ENCODE measurements around the gene CBFB.

Gene CBFB

DNA sequence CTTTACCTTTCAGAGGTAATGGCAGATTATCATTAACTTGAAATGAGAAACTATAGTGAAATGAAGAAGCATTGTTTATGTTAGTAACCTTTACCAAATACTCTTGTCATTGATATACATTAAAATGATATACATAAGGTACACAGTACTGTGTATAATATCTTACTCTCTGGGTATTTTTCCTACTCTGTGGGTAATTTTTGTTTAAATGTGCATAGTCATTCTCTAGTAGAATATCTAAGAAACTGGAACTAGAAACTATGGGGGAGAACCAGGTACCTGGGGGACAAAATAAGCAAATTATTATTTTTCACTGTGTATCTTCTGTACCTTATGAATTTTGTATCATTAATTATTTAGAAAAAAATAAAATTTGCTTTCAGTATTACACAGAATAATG lies 60.2 kb downstream of the CBFB start:
- Histone ChIP-seq H4K20me1 (ENCODE audit: insufficient read depth) (no peaks in the 10 kb centered on the region), H3K27me3 (ENCODE audit: insufficient read depth, low read depth) (no peaks in the 10 kb centered on the region), H3K79me2 (ENCODE audit: insufficient read depth, low read depth) (no peaks in the 10 kb centered on the region), H3K27ac (no peak overlapping the region), H3K36me3 (ENCODE audit: insufficient read depth) (no peaks in the 10 kb centered on the region), H3K4me2 (no peak overlapping the region), H2AFZ (ENCODE audit: low read depth) (no peak overlapping the region), H3K4me1 (ENCODE audit: low read depth, poor library complexity, severe bottlenecking) (peaks cover 13% of the 10 kb centered on the region), H3K4me3 (IDR thresholded peaks at IDR 0.05; ENCODE audit: insufficient read depth, low read depth, low read length) (no peak overlapping the region), H3K9ac (no peak overlapping the region)
- TF ChIP-seq, protein P1, sequence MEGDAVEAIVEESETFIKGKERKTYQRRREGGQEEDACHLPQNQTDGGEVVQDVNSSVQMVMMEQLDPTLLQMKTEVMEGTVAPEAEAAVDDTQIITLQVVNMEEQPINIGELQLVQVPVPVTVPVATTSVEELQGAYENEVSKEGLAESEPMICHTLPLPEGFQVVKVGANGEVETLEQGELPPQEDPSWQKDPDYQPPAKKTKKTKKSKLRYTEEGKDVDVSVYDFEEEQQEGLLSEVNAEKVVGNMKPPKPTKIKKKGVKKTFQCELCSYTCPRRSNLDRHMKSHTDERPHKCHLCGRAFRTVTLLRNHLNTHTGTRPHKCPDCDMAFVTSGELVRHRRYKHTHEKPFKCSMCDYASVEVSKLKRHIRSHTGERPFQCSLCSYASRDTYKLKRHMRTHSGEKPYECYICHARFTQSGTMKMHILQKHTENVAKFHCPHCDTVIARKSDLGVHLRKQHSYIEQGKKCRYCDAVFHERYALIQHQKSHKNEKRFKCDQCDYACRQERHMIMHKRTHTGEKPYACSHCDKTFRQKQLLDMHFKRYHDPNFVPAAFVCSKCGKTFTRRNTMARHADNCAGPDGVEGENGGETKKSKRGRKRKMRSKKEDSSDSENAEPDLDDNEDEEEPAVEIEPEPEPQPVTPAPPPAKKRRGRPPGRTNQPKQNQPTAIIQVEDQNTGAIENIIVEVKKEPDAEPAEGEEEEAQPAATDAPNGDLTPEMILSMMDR (conservative IDR thresholded peaks at IDR 0.05; ENCODE audit: low read depth, low read length) = no peak

DNA sequence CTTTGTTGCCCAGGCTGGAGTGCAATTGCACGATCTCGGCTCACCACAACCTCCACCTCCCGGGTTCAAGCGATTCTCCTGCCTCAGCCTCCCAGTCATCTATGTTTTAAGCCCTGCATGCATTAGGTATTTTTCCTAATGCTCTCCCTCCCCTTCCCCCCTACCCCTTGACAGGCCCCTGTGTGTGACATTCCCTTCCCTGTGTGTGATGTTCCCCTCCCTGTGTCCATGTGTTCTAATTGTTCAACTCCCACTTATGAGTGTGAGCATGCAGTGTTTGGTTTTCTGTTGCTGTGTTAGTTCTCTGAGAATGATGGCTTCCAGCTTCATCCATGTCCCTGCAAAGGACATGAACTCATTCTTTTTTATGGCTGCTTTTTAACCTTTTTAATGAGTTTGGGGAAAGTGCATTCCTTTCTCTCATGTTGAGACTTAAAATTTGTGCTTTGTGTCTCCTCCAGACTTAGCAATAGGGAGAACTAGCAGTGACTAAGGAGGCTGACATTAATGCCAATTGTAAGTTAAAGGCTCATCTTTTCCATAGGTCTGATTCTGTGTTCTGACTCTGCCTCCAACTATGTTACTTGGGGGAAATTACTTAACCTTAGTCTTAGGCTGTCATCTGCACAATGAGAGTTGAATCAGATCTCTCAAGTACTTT lies 63.1 kb downstream of the CBFB start:
- H4K20me1 ChIP-seq (ENCODE audit: insufficient read depth) = no peaks in the 10 kb centered on the region

DNA sequence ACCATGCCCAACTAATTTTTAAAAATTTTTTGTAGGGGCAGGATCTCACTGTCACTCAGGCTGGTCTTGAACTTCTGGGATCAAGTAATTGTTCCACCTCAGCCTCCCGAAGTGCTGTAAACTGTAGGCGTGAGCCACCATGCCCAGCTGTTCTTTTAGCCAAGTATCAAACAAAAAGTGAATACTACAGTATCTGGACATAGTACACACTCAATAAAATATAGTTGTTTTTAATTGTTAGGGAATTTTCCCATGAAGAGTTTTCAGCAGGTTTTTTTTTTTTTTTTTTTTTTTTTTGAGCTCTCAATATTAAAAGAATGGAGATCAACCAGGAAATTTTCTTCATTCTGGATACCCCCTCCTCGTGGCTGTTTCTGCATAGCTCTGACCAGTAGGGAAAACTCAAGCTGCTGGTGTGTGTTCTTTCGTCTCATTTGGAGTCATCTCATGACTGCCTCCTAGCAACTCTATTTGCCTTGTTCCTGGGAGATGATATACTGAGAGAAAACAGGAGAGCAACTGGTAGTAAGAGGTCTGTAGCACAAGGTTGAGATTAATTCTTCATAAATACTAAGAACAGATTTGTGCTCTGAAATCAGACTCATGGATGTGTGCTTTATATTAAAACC lies 64.3 kb downstream of the CBFB start:
- no peaks in the 10 kb centered on the region for H3K36me3 ChIP-seq (ENCODE audit: insufficient read depth)
- no peaks in the 10 kb centered on the region for H3K79me2 ChIP-seq (ENCODE audit: insufficient read depth, low read depth)
- H3K9ac ChIP-seq = no peak overlapping the region
- no peaks in the 10 kb centered on the region for H3K27me3 ChIP-seq (ENCODE audit: insufficient read depth, low read depth)
- TF ChIP-seq, protein P1 (conservative IDR thresholded peaks at IDR 0.05; ENCODE audit: low read depth, low read length) = no peak
- H4K20me1 ChIP-seq (ENCODE audit: insufficient read depth) = no peaks in the 10 kb centered on the region
- no peak overlapping the region for H3K4me3 ChIP-seq (IDR thresholded peaks at IDR 0.05; ENCODE audit: insufficient read depth, low read depth, low read length)
- no peak overlapping the region for H3K27ac ChIP-seq
- no peak overlapping the region for H3K4me2 ChIP-seq
- H3K4me1 ChIP-seq (ENCODE audit: low read depth, poor library complexity, severe bottlenecking) = peaks cover 6% of the 10 kb centered on the region
- no peak overlapping the region for H2AFZ ChIP-seq (ENCODE audit: low read depth)

More for the DNA sequence above, 63.1 kb downstream of the CBFB start:
- H3K9ac ChIP-seq = no peak overlapping the region
- H3K4me3 ChIP-seq (IDR thresholded peaks at IDR 0.05; ENCODE audit: insufficient read depth, low read depth, low read length) = no peak overlapping the region
- no peak overlapping the region for H3K27ac ChIP-seq
- H3K79me2 ChIP-seq (ENCODE audit: insufficient read depth, low read depth) = no peaks in the 10 kb centered on the region
- TF ChIP-seq, protein P1 (conservative IDR thresholded peaks at IDR 0.05; ENCODE audit: low read depth, low read length) = no peak
- H3K27me3 ChIP-seq (ENCODE audit: insufficient read depth, low read depth) = no peaks in the 10 kb centered on the region
- H3K4me2 ChIP-seq = no peak overlapping the region
- no peaks in the 10 kb centered on the region for H3K36me3 ChIP-seq (ENCODE audit: insufficient read depth)
- no peak overlapping the region for H2AFZ ChIP-seq (ENCODE audit: low read depth)
- peaks cover 6% of the 10 kb centered on the region for H3K4me1 ChIP-seq (ENCODE audit: low read depth, poor library complexity, severe bottlenecking)

DNA sequence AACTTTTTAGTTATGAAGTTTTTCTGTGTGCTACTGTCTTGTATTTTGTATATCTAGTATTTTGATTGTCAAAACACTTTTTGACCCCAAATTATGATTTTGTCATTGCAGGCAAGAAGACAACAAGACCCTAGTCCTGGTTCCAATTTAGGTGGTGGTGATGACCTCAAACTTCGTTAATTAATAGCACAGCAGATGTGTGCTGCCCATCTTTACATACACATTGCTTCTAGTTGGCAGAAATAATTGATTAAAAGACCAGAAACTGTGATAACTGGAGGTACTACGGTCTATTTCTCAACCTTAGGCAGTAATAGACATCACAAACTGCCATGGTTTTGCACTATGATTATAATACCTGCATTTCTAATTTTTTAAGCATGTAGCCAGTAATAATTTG lies 69.7 kb downstream of the CBFB start:
- H3K4me1 ChIP-seq (ENCODE audit: low read depth, poor library complexity, severe bottlenecking) = no peaks in the 10 kb centered on the region
- TF ChIP-seq, protein P1 (conservative IDR thresholded peaks at IDR 0.05; ENCODE audit: low read depth, low read length) = no peak
- H3K9ac ChIP-seq = no peak overlapping the region
- no peaks in the 10 kb centered on the region for H3K27me3 ChIP-seq (ENCODE audit: insufficient read depth, low read depth)
- no peak overlapping the region for H3K4me2 ChIP-seq
- H4K20me1 ChIP-seq (ENCODE audit: insufficient read depth) = no peaks in the 10 kb centered on the region
- no peak overlapping the region for H3K27ac ChIP-seq
- no peaks in the 10 kb centered on the region for H3K79me2 ChIP-seq (ENCODE audit: insufficient read depth, low read depth)
- no peak overlapping the region for H3K4me3 ChIP-seq (IDR thresholded peaks at IDR 0.05; ENCODE audit: insufficient read depth, low read depth, low read length)
- no peaks in the 10 kb centered on the region for H3K36me3 ChIP-seq (ENCODE audit: insufficient read depth)
- H2AFZ ChIP-seq (ENCODE audit: low read depth) = no peak overlapping the region
